ENCODE measurements around the gene STAB1.

STAB1 gene

DNA sequence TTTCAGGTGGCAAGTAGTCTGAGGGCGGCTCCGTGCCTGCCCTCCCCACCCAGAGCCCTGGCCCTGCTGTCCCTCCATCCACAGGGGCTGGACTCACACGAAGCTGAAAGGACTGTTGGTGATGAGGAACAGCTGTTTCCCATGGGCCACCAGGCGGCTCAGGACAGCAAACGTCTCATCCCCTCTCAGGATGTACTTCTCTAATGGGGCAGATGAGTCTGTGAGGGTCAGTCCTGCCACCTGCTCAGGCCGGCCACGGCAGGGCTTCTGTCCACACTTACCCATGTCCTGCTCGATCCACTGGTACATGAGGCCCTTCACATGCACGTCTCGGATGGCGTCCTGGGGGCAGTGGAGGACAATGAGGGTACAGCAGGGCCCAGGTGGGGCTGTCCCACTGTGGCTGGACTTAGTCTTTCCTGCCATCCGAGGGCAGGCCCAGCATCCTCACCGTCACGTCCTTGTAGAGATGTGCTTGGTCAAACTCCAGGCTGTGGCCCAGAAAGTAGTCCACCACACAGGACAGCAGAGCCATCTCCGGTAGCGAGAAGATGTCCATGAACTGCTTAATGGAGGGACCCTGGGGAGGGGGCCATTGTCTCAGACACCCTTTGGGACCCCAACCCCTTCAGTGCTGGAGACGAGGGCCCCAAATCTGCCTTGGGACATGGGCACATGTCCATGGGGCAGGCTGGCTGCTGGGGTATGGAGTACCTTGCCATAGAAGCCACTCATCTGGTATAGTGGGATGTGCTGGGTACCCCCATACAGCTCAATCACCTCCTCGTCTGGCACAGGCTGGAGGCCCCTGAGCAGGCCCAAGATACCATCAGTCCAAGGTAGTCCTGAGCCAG lies 32.8 kb downstream of the STAB1 start:
- no peaks in the 10 kb centered on the region for H3K9me3 ChIP-seq
- H3K27me3 ChIP-seq, result no peaks in the 10 kb centered on the region
- no peak overlapping the region for H3K4me3 ChIP-seq
- peak overlapping the region in 1 of 2 donors; percentile 92 for H3K27ac ChIP-seq
- H3K36me3 ChIP-seq, result peaks cover 0 to 34% (median 27%) of the 10 kb centered on the region in 3 donors
- intact Hi-C loops (cut with DNase I; ENCODE audit: low total_unique reads), result no loop called here
- DNase-seq, result peak; percentile 19 to 62
- TF ChIP-seq, protein P1, sequence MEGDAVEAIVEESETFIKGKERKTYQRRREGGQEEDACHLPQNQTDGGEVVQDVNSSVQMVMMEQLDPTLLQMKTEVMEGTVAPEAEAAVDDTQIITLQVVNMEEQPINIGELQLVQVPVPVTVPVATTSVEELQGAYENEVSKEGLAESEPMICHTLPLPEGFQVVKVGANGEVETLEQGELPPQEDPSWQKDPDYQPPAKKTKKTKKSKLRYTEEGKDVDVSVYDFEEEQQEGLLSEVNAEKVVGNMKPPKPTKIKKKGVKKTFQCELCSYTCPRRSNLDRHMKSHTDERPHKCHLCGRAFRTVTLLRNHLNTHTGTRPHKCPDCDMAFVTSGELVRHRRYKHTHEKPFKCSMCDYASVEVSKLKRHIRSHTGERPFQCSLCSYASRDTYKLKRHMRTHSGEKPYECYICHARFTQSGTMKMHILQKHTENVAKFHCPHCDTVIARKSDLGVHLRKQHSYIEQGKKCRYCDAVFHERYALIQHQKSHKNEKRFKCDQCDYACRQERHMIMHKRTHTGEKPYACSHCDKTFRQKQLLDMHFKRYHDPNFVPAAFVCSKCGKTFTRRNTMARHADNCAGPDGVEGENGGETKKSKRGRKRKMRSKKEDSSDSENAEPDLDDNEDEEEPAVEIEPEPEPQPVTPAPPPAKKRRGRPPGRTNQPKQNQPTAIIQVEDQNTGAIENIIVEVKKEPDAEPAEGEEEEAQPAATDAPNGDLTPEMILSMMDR (IDR thresholded peaks at IDR 0.05), result no peak
- peaks cover 0 to 74% (median 57%) of the 10 kb centered on the region in 4 donors for H3K4me1 ChIP-seq

DNA sequence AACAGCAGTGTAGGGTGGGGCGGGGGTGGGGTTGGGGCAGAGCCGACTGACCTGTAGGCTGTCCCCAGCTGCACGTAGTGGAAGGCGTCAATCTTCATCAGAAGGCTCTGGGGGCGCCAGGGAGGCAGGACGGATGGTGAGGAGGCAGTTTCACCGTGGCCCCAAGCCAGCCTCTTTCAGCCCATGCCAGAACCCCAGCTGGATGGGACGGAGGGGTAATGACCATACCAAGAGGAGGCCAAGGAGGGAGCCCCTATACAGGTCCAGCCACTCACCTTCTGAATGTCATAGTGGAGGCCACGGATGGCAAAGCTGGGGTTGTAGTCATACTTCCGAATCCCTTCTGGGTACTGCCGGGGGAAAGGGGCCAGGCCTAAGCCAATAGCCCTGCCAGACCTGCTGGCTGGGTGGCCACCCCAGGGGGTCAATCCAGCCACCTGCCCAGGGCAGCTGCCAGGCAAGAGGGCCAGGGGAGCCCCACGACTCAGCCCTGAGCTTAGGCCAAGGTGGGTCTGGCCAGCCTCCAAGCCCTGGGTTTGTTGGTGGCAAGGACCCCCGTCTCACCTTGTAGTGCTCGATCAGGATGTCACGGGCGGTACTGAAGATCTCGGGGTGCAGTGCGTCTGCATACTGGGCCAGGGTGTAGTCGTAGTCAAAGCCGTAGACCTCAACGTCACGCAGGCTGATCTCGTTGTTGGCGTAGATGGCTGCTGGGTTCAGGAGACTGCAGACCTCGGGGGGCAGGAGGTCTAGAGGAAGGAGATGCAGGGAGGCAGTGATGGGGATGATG lies 33.6 kb downstream of the STAB1 start:
- Histone ChIP-seq H3K27ac (peak overlapping the region; percentile 58 to 79), H3K27me3 (no peaks in the 10 kb centered on the region), H3K36me3 (peaks cover 0 to 29% (median 19%) of the 10 kb centered on the region in 3 donors), H3K4me3 (no peak overlapping the region), H3K9me3 (no peaks in the 10 kb centered on the region), H3K4me1 (peaks cover 0 to 78% (median 61%) of the 10 kb centered on the region in 4 donors)
- TF ChIP-seq, protein P1 (IDR thresholded peaks at IDR 0.05), result no peak
- peak; percentile 19 to 60 for DNase-seq
- intact Hi-C loops (cut with DNase I; ENCODE audit: low total_unique reads), result no loop called here

DNA sequence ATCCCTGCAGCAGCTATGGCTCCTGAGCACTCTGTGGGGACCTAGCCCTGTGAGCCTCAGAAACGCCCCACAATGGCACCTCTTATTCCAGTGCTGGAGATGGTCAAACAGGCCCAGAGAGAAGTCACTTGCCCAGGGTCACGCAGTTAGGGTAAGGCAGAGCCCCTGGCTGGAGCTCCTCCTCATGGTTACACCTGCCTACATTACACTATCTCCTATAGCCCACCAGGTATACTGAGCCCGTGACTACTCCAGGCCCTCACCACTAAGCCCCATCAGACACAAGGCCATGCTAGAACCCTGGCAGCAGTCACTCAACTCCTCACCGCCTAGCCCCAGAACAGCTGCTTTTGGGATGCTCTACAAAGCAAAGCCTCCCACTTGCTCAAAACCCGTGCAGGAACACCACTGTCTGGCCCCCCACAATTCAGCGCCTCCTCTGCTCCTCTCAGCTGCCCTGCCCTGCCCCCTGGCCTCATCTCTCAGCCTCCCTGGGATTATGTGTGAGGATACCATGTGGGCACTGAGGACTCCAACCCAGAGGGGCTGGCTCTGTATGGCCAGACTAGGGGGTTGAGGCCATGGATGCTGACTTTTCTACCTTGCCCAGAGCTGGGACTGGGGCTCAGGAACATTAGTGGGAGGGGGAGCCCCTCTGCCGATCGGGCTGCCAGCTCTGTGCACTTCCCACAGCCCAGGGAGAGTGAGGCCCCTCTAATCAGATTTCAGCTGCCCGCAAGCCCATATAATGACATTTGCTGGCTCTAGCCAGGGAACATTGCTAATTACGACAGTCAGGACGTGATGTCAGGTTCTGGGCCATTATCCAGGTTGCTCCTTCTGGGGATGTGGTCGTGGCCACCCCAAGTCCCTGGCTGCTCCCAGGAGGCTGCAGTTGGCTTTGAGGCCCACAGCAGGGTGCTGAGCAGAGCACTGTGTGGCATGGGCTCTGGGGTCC lies 34.5 kb downstream of the STAB1 start:
- Histone ChIP-seq H3K4me1 (peaks cover 0 to 78% (median 63%) of the 10 kb centered on the region in 4 donors), H3K27ac (peak overlapping the region; percentile 58 to 79), H3K36me3 (peaks cover 0 to 23% (median 12%) of the 10 kb centered on the region in 3 donors), H3K4me3 (no peak overlapping the region), H3K27me3 (no peaks in the 10 kb centered on the region), H3K9me3 (no peaks in the 10 kb centered on the region)
- TF ChIP-seq, protein P1 (IDR thresholded peaks at IDR 0.05), result no peak
- intact Hi-C loops (cut with DNase I; ENCODE audit: low total_unique reads), result loop anchor here (10.0 kb wide), 1 partner anchor 55 kb away; no protein-coding TSS in a partner anchor
- peak; percentile 60 to 84 for DNase-seq

DNA sequence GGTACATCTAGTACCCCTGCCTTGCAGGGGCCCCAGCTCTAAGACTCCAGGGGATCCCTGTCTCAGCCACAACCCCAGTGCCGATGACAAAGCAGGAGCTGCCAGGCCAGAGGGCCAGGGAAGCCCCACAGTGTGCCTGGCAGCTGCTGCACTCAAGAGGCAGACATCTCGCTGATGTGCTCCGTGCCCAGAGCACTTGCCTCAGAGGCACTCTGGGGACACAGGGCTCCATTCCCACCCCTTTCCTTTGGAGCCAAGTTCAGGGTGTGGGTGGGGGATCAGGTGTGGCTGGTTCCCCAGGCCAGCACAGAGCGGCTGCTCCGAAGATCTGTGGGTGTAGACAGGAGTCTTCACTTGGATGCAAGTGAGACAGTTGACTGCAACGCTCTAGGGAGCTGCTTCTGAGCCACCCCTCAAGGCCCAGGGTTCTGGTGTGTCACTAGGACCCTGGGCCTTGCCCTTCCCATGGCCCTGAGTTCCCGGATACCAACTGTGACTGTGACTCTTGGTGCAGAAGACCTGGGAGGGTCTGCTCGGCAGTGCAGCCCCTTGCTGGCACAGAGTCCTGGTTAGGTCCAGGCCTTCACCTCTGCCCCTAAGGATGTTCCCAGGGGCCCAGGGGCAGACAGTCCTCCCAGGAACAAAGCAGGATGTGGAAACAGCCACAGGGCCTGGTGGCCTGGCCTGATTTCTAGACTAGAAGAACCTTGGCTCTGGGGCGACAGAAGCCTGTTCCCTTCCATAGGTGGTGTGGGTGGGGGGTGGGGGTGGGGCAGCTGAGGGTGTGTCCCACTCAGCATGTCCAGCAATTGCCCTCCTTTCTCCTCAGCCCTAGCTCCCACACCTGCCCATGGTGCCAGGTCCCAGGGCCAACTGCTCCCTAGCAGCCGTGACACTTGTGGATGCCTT lies 36.0 kb downstream of the STAB1 start:
- intact Hi-C loops (cut with DNase I; ENCODE audit: low total_unique reads), result loop anchor here (10.0 kb wide), 1 partner anchor 56 kb away; no protein-coding TSS in a partner anchor

More for the DNA sequence above, 36.0 kb downstream of the STAB1 start:
- H3K27ac ChIP-seq, result peak overlapping the region; percentile 58 to 79
- no peaks in the 10 kb centered on the region for H3K9me3 ChIP-seq
- H3K27me3 ChIP-seq, result no peaks in the 10 kb centered on the region
- peaks cover 0 to 23% (median 11%) of the 10 kb centered on the region in 3 donors for H3K36me3 ChIP-seq
- peaks cover 0 to 75% (median 59%) of the 10 kb centered on the region in 4 donors for H3K4me1 ChIP-seq
- DNase-seq, result peak in 1 of 2 donors; percentile 78
- TF ChIP-seq, protein P1 (IDR thresholded peaks at IDR 0.05), result no peak
- H3K4me3 ChIP-seq, result no peak overlapping the region

All from tibial artery (tissue), 4 donors.